GM12873 (cell line): ENCODE measurements around the gene STON1.

ENCODE experiments used
- TF ChIP-seq, protein P1 (sequence below): IDR thresholded peaks from 2 replicates; pipeline ENCODE4 v1.5.1; 2012; ENCODE audit warnings: low read depth, mild to moderate bottlenecking, moderate library complexity, low read length, control low read depth; ENCODE audit not compliant: insufficient read depth; ENCODE audit errors: missing control alignments

Gene STON1

GRCh38 chr2:48626047-48626446, 96.1 kb downstream of the STON1 start:
- TF ChIP-seq, protein P1, sequence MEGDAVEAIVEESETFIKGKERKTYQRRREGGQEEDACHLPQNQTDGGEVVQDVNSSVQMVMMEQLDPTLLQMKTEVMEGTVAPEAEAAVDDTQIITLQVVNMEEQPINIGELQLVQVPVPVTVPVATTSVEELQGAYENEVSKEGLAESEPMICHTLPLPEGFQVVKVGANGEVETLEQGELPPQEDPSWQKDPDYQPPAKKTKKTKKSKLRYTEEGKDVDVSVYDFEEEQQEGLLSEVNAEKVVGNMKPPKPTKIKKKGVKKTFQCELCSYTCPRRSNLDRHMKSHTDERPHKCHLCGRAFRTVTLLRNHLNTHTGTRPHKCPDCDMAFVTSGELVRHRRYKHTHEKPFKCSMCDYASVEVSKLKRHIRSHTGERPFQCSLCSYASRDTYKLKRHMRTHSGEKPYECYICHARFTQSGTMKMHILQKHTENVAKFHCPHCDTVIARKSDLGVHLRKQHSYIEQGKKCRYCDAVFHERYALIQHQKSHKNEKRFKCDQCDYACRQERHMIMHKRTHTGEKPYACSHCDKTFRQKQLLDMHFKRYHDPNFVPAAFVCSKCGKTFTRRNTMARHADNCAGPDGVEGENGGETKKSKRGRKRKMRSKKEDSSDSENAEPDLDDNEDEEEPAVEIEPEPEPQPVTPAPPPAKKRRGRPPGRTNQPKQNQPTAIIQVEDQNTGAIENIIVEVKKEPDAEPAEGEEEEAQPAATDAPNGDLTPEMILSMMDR, result no peak

- TF ChIP-seq, protein P1, result no peak
These were observed 103.2 kb downstream of the STON1 start for GRCh38 chr2:48633143-48633542.

DNA sequence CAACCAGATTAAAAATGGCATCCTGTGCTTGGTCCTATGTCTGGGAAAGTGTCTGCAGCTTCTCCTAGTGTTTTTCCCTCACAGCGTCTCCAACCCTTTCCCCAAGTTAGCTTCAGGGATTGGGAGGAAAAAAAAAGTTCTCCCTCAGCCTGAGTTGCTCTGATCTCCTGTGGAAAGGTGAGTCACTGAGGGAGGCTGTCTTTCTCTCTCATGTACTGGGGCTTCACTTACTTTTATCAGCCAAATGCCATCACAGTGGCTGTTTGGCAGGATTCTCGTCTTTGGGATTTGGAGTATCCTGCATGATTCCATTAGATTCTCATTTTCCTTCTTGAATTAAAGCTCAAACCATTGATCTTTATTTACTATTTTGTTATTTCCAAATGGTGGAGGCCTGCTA, 105.8 kb downstream of the STON1 start:
- TF ChIP-seq, protein P1, result no peak

DNA sequence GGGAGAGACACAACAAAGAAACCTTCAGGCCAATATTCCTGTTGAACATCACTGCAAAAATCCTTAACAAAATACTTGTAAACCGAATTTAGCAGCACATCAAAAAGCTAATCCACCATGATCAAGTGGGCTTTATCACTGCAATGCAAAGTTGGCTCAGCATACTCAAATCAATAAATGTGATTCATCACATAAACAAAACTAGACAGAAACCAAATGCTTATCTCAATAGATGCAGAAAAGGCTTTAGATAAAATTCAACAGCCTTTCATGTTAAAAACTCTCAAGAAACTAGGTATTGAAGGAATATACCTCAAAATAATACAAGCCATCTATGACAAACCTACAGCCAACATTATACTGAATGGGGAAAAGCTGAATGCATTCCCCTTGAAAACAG, 108.3 kb downstream of the STON1 start:
- TF ChIP-seq, protein P1, result no peak
